HepG2 (cell line): Measurements from ENCODE around the gene LGR6. TPM values are rescaled to one million over a fixed set of nuclear protein-coding genes. Genes with fewer than 3 reads are reported as not detected.
A peak's percentile ranks its signal among the peaks of the same experiment; 100 is the strongest.

Experiments
- CC2D1A ChIP-seq: sonication (generic); formaldehyde crosslinking; IDR thresholded peaks from 2 replicates; pipeline ENCODE4 v1.8.1; 2023; ENCODE audit warnings: mild to moderate bottlenecking, missing genetic modification reagents
- HNF4G ChIP-seq, 2 experiments: sonication (generic) in 1 of 2; formaldehyde crosslinking in 1 of 2; IDR thresholded peaks; 2 replicates each; pipeline versions ENCODE4 v1.4.0 to v1.6.1; 2011 to 2020; ENCODE audit warnings: borderline replicate concordance in 2 of 2, low read depth in 2 of 2, mild to moderate bottlenecking in 2 of 2, low read length in 1 of 2, missing genetic modification reagents in 1 of 2, moderate library complexity in 1 of 2
- KAT7 ChIP-seq: IDR thresholded peaks from 2 replicates; pipeline ENCODE4 v1.6.1; 2018; ENCODE audit warnings: borderline replicate concordance, missing compliant biosample characterization
- LCORL ChIP-seq, 2 experiments: fragments of 450-650 bp in 1 of 2; sonication (generic) in 1 of 2; formaldehyde crosslinking in 1 of 2; IDR thresholded peaks; 2 replicates each; pipeline versions ENCODE4 v1.5.0 to v1.6.1; 2017 to 2020; ENCODE audit warnings: antibody characterized with exemption in 1 of 2, missing genetic modification reagents in 1 of 2
- SALL1 ChIP-seq: sonication (generic); formaldehyde crosslinking; IDR thresholded peaks from 2 replicates; pipeline ENCODE4 v1.8.0; 2022; ENCODE audit warnings: mild to moderate bottlenecking, missing genetic modification reagents
- TGIF2 ChIP-seq: IDR thresholded peaks from 2 replicates; pipeline ENCODE4 v1.6.1; 2016; ENCODE audit warnings: control low read depth, missing compliant biosample characterization
- ZNF724P ChIP-seq: sonication (generic); formaldehyde crosslinking; IDR thresholded peaks from 2 replicates; pipeline ENCODE4 v1.8.0; 2022; ENCODE audit warnings: missing genetic modification reagents, borderline replicate concordance
- polyA plus RNA-seq, 8 experiments: library from polyadenylated mRNA; depleted of rRNA in 3 of 8; stranded (reverse) in 7 of 8; unstranded in 1 of 8; fragments of >200 nt; fragmentation: Illumina TruSeq in 4 of 8; extraction: Trizol in 4 of 8; gene quantifications; 2 replicates each; pipeline versions ENCODE4 v1.2.1 to v1.2.3, GENCODE V29; 2011 to 2016; ENCODE audit warnings: low read depth in 4 of 8, missing spikeins in 1 of 8, mixed read lengths in 1 of 8; ENCODE audit not compliant: insufficient read depth in 1 of 8
- total RNA-seq, 5 experiments: library from RNA; depleted of rRNA; stranded (reverse); fragments of >200 nt; fragmentation: Illumina TruSeq; extraction: Trizol; gene quantifications; 2 replicates each; pipeline ENCODE4 v1.2.3, GENCODE V29; 2016; ENCODE audit warnings: low read depth in 1 of 5
- TF ChIP-seq, protein P1 (sequence below): sonication (generic); formaldehyde crosslinking; IDR thresholded peaks from 2 replicates; pipeline ENCODE4 v1.4.0; 2020; ENCODE audit warnings: mild to moderate bottlenecking, missing genetic modification reagents
- TF ChIP-seq, protein P2 (sequence below): sonication (generic); formaldehyde crosslinking; IDR thresholded peaks from 2 replicates; pipeline ENCODE4 v1.5.1; 2020; ENCODE audit warnings: mild to moderate bottlenecking, moderate library complexity, missing genetic modification reagents
- TF ChIP-seq, protein P3 (sequence below): sonication (generic); formaldehyde crosslinking; IDR thresholded peaks from 2 replicates; pipeline ENCODE4 v1.4.0; 2020; ENCODE audit warnings: missing genetic modification reagents, borderline replicate concordance

The LGR6 gene
- total and polyA plus RNA-seq, 2 of the 13 experiments (the other 11 are each of a cell fraction or from before 2014, with no cell fraction given), result 0.07 TPM; not detected in 1

DNA sequence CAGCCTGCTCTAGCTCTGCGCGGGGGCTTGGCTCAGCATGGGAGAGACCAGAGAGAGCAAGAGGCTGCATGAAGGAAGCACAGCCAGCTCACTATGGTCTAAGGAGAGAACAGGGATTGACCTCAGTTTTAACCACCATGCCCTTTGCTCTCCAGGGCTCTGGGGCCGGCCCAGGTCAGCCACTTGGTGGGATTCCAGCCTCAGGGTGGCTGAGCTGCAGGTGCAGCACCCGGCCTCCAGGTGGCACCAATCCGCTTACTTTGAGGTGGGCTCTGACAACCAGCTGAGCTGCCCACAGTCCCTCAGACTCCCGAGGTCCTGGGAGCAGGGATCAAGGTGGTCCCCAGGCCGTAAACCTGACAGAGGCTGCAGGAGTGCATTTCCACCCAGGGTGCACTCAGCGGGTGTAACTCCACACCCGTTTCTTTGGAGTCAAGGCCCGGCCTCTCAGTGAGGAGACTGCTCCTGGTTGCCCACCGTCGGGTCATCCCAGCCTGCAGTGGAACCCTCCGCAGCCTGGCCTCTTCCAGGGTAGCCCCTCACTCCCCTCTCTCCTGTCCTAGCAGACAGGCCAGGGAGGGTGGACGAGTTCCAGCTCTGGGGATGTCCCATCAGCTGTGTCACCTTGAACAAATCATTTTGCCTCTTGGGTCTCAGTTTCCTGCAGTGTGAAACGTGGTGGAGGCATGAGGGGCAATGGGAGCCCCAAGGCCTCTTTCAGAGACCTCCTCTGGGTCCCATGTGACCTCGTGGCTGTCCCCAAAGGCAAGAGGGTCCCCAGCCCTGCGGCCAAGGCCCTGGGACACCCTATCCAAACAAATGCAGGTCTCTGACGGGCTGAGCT, 607 bp upstream of the LGR6 start (continued):
- TF ChIP-seq TGIF2 (CRISPR knock-in tag) (peak; percentile 81; the same call in 1 of the 2 replicates), ZNF724P (CRISPR knock-in tag) (no peak), SALL1 (CRISPR knock-in tag) (peak; percentile 48; the same call in 1 of the 2 replicates), CC2D1A (CRISPR knock-in tag) (no peak), LCORL (IDR thresholded peaks at IDR 0.05) (no peak), LCORL (CRISPR knock-in tag; IDR thresholded peaks at IDR 0.05) (0 out of 2 replicates have a peak, but pooled peaks have one; percentile 30), HNF4G (IDR thresholded peaks at IDR 0.05; ENCODE audit: borderline replicate concordance, low read depth, low read length) (peak; percentile 46; the same call in 1 of the 2 replicates), HNF4G (CRISPR knock-in tag; IDR thresholded peaks at IDR 0.05; ENCODE audit: borderline replicate concordance, low read depth) (no peak), KAT7 (CRISPR knock-in tag) (no peak)
- TF ChIP-seq, protein P1, sequence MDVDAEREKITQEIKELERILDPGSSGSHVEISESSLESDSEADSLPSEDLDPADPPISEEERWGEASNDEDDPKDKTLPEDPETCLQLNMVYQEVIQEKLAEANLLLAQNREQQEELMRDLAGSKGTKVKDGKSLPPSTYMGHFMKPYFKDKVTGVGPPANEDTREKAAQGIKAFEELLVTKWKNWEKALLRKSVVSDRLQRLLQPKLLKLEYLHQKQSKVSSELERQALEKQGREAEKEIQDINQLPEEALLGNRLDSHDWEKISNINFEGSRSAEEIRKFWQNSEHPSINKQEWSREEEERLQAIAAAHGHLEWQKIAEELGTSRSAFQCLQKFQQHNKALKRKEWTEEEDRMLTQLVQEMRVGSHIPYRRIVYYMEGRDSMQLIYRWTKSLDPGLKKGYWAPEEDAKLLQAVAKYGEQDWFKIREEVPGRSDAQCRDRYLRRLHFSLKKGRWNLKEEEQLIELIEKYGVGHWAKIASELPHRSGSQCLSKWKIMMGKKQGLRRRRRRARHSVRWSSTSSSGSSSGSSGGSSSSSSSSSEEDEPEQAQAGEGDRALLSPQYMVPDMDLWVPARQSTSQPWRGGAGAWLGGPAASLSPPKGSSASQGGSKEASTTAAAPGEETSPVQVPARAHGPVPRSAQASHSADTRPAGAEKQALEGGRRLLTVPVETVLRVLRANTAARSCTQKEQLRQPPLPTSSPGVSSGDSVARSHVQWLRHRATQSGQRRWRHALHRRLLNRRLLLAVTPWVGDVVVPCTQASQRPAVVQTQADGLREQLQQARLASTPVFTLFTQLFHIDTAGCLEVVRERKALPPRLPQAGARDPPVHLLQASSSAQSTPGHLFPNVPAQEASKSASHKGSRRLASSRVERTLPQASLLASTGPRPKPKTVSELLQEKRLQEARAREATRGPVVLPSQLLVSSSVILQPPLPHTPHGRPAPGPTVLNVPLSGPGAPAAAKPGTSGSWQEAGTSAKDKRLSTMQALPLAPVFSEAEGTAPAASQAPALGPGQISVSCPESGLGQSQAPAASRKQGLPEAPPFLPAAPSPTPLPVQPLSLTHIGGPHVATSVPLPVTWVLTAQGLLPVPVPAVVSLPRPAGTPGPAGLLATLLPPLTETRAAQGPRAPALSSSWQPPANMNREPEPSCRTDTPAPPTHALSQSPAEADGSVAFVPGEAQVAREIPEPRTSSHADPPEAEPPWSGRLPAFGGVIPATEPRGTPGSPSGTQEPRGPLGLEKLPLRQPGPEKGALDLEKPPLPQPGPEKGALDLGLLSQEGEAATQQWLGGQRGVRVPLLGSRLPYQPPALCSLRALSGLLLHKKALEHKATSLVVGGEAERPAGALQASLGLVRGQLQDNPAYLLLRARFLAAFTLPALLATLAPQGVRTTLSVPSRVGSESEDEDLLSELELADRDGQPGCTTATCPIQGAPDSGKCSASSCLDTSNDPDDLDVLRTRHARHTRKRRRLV (CRISPR knock-in tag), result no peak
- TF ChIP-seq, protein P2, sequence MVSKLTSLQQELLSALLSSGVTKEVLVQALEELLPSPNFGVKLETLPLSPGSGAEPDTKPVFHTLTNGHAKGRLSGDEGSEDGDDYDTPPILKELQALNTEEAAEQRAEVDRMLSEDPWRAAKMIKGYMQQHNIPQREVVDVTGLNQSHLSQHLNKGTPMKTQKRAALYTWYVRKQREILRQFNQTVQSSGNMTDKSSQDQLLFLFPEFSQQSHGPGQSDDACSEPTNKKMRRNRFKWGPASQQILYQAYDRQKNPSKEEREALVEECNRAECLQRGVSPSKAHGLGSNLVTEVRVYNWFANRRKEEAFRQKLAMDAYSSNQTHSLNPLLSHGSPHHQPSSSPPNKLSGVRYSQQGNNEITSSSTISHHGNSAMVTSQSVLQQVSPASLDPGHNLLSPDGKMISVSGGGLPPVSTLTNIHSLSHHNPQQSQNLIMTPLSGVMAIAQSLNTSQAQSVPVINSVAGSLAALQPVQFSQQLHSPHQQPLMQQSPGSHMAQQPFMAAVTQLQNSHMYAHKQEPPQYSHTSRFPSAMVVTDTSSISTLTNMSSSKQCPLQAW, result 0 out of 2 replicates have a peak, but pooled peaks have one; percentile 21
- TF ChIP-seq, protein P3, sequence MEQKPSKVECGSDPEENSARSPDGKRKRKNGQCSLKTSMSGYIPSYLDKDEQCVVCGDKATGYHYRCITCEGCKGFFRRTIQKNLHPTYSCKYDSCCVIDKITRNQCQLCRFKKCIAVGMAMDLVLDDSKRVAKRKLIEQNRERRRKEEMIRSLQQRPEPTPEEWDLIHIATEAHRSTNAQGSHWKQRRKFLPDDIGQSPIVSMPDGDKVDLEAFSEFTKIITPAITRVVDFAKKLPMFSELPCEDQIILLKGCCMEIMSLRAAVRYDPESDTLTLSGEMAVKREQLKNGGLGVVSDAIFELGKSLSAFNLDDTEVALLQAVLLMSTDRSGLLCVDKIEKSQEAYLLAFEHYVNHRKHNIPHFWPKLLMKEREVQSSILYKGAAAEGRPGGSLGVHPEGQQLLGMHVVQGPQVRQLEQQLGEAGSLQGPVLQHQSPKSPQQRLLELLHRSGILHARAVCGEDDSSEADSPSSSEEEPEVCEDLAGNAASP (CRISPR knock-in tag), result peak; percentile 54; the same call in 1 of the 2 replicates
